Erythroblast (primary cell): ENCODE results near the gene SEC31A.

Experiments
- GATA1 ChIP-seq: IDR thresholded peaks from 2 replicates; pipeline ENCODE4 v1.6.1; 2011; ENCODE audit warnings: low read depth, mild to moderate bottlenecking, control low read depth, low read length, moderate library complexity
- POLR2A ChIP-seq: IDR thresholded peaks from 2 replicates; pipeline ENCODE4 v1.6.1; 2011; ENCODE audit warnings: mild to moderate bottlenecking, low read length

DNA sequence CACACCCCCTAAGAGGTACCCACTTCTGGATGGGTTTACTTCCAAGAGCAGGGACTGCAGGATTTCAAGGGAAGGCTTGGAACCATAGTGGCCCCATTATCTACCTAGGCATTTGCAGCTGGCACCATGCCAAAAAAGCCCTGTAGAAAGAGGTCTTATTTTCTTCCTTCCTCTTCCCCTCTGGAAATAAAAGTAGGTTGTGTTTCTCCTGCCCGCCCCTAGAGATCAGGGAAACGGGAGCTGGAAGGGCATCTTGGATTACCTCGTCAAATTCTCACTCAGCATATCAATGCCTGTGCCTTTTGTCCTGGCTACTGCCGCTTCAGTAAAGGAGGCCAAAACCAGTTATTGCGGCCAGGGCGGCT lies 93.9 kb downstream of the SEC31A start:
- no peak for TF ChIP-seq POLR2A
- TF ChIP-seq GATA1 = no peak
